GM21447 (cell line): Measurements from ENCODE around the gene COQ3.
"Not testable (repeated sequence)": the region's sequence is repeated elsewhere in the genome, so short reads cannot be mapped to it uniquely, and the experiment has no call there.

Experiments used
- ATAC-seq: cut with Tn5 transposase; IDR thresholded peaks from one replicate; pipeline ENCODE4 v1.9.1; 2021; ENCODE audit not compliant: unreplicated experiment

COQ3 gene

GRCh38 chr6:99390896-99391295 is 3.1 kb downstream of the COQ3 start:
- ATAC-seq, result no peak

GRCh38 chr6:99384507-99384906 is 9.5 kb downstream of the COQ3 start:
- no peak for ATAC-seq

DNA sequence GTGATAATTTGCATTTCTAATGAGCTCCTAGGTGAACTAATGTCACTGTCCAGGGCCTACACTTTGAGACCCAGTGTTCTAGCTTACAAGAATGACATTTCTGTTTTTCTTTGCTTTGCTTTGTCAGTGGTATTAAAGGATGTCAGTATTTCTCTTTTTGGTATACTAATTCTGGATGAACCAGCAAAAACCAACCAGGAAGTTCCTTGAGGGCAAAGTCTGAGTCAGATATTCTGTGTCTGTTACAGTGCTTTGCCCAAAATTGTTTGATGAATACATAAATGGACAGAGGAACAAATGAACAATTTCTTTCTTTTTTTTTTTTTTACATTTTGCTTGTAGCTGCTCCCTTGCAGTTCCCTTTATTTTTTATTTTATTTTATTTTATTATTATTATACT is 15.4 kb downstream of the COQ3 start:
- ATAC-seq, result no peak

GRCh38 chr6:99369533-99369932 is 24.5 kb downstream of the COQ3 start:
- ATAC-seq, result no peak

DNA sequence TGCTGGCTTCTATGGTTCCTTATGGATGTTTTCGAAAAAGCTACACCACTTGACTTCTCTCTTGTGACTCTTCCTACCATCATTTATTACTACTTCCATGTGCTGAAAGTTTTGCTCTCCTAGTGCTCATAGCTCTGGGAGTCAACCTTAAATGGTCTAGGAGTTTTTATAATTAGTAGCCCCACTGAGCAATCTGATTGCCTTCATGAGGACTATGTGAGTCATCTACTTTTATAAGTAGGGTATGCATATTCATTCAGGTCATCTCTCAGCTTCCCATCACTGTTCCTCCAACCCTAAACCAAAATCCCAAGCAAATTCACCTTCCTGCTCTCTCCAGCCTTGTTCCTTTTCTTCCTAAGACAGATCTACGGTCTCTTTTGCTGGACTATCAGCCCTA is 27.1 kb downstream of the COQ3 start:
- ATAC-seq, result no peak

GRCh38 chr6:99364026-99364425 is 30.0 kb downstream of the COQ3 start:
- ATAC-seq, result peak; percentile 96

- no peak for ATAC-seq
Measured at GRCh38 chr6:99362678-99363268, 31.2 kb downstream of the COQ3 start.

- ATAC-seq, result no peak
Measured at GRCh38 chr6:99359800-99360199, 34.2 kb downstream of the COQ3 start.

- ATAC-seq, result no peak
Measured at GRCh38 chr6:99356641-99357040, 37.4 kb downstream of the COQ3 start.

DNA sequence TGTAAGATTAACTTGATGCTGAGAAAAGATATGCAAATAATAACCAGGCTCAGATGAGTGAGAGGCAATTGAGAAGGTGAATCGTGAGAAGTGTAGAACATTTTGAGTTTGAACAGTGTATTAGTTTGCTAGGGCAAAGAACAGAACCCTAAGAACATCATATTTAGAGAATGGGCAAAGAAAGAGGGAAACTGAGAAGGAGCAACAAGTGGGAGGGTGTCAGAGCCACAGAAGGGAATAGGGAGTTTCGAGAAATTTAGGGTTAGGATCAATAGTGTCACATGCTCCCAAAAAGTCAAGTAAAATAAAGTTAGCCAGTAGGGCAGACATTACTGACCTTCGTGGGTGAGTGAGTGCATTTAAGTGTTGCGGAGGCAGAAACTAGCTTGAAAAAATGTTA is 39.0 kb downstream of the COQ3 start:
- ATAC-seq, result no peak

DNA sequence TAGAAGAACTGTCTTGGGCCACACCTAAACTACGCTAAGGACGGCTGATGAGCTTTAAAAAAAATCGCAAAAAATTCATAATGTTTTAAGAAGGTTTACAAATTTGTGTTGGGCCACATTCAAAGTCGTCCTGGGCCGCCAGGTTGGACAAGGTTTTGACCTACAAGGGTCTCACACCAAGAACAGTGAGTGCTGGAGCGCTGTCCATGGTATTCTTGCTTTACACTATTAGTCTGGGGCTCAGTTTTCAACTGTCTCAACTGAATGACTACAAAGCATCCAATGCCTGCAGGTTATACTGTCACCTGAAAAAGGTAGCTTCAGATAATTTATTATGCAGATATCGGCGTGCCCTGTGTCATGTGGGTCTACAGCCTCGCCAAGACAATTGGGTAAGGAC is 40.9 kb downstream of the COQ3 start:
- no peak for ATAC-seq

GRCh38 chr6:99350573-99350972 is 43.4 kb downstream of the COQ3 start:
- no peak for ATAC-seq

GRCh38 chr6:99349171-99350141 is 44.5 kb downstream of the COQ3 start, which contains the start of gene FAXC:
FAXC (minus strand) TSS chr6:99349674; CDS start chr6:99349372, 302 bp downstream.
- no peak for ATAC-seq

DNA sequence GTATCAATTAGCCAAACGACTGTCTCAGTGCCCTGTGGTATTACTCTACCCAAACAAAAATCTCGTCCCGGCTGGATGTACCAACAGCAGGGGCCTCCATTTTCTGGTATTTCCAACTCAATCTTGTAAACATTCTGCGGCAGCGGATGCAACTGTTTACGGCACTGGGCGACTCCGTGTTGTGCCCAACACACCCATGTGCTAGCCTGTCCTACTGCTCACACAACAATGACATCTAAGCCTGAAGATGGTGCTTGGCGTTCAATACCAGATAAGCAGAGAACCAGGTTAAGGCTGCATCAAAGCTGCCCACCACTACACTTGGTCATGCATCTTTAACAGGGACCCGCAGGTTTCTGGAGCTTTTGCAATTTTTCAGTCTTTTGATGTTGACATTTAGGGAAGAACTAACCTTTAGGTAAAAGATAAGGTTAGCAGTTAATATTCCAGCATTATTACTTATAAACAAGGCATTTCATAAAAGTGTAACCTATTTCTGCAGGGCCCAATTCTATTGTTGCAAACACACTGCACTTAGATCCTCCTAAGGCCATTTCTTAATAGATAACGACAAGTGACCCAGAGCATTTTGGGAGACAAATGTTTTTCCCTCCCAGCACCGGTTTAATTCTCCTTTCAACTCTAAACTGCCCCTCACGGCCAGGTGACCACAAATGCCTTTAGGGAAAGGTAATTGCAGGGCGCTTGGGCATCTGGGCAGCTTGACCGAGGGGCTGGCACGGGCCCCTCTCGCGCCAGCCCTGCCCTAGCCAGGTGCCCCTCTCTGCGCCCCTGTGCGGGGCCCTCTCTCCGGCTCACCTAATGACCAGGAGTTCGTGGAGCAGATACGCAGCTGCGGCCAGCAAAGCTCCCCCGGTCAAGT is 45.5 kb downstream of the COQ3 start:
- no peak for ATAC-seq

- no peak for ATAC-seq
Measured at GRCh38 chr6:99347804-99348203, 46.2 kb downstream of the COQ3 start.

DNA sequence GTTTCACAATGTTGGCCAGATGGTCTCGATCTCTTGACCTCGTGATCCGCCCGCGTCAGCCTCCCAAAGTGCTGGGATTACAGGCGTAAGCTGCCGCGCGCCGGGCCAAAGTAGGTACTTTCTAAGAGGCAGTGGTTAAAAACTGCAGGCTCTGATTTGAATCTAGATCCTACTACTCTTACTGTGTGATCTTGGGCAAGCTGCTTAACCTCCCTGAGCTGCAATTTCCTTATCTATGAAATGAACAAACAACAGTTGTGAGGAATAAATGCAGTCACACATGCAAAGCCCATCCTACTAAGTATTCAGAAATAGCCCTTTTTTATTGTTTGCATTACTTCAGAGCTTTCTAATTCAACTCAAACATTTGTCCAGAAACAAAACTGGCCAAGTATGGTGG is 47.4 kb downstream of the COQ3 start:
- no peak for ATAC-seq

- no peak for ATAC-seq
Measured at GRCh38 chr6:99345164-99345563, 48.8 kb downstream of the COQ3 start.

DNA sequence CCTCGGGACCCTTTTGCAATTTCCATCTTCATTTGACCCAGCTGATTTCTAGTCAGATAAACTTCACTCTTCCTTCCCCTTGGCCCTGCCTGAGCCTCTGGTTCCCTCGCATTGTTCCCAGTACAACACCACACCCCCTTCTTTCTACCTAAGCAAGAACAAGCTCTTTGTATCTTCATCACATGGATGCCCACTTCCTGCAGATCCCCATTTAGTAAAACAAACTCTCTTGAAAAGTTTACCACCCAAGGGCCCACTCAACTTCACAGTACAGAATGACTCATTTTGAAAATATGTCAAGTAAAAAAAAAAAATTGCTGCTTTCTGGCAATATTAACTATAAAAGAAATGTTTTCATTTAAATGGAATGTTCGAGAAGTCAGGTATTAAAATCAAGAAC is 49.7 kb downstream of the COQ3 start:
- no peak for ATAC-seq

DNA sequence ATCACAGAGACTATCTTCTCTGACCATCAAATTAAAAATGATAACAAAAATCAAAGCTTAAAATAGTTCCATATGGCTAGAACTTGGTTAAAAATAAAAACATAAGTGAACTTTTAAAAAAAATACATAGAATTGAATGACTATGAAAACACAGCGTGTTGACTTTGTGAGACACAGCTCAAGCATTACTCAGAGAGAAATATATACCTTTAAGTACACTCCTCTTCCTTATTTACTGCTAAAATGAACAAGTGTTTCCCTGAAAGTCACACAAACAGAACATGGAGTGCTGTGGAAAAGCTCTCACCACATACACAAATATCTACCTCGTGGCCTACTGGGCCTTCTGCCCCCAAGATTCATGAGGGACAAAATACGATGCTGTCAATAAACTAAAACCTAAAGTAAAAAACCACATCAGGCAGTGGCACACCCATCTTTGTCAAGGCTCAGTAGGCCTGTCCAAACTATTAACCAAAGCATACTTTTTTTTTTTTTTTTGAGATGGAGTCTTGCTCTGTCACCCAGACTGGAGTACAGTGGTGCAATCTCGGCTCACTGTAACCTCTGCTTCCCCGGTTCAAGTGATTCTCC is 52.0 kb downstream of the COQ3 start:
- ATAC-seq, result no peak

- ATAC-seq, result no peak
Measured at GRCh38 chr6:99338188-99338587, 55.8 kb downstream of the COQ3 start.

GRCh38 chr6:99335298-99335697 is 58.7 kb downstream of the COQ3 start:
- not testable (repeated sequence) for ATAC-seq
